A549 (cell line): ENCODE results near the gene OSGEP.
"Not testable (repeated sequence)": the region's sequence is repeated elsewhere in the genome, so short reads cannot be mapped to it uniquely, and the experiment has no call there.

Experiments
- PHF8 ChIP-seq: fragments of 200-600 bp; sonication (generic); IDR thresholded peaks from 2 replicates; pipeline ENCODE4 v1.6.1; 2016; ENCODE audit warnings: low read depth, mild to moderate bottlenecking, antibody characterized with exemption, moderate library complexity, borderline replicate concordance
- RFX5 ChIP-seq: fragments of 450-650 bp; IDR thresholded peaks from 2 replicates; pipeline ENCODE4 v1.7.1; 2014; ENCODE audit warnings: antibody characterized with exemption, mild to moderate bottlenecking, moderate library complexity
- TF ChIP-seq, protein P1 (sequence below): fragments of >200 bp; sonication (Bioruptor Twin); formaldehyde crosslinking; IDR thresholded peaks from 3 replicates; pipeline ENCODE4 v1.5.1; 2016

- TF ChIP-seq PHF8, RFX5: not testable (repeated sequence)
- TF ChIP-seq, protein P1, sequence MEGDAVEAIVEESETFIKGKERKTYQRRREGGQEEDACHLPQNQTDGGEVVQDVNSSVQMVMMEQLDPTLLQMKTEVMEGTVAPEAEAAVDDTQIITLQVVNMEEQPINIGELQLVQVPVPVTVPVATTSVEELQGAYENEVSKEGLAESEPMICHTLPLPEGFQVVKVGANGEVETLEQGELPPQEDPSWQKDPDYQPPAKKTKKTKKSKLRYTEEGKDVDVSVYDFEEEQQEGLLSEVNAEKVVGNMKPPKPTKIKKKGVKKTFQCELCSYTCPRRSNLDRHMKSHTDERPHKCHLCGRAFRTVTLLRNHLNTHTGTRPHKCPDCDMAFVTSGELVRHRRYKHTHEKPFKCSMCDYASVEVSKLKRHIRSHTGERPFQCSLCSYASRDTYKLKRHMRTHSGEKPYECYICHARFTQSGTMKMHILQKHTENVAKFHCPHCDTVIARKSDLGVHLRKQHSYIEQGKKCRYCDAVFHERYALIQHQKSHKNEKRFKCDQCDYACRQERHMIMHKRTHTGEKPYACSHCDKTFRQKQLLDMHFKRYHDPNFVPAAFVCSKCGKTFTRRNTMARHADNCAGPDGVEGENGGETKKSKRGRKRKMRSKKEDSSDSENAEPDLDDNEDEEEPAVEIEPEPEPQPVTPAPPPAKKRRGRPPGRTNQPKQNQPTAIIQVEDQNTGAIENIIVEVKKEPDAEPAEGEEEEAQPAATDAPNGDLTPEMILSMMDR, result not testable (repeated sequence)
Observed at GRCh38 chr14:20452831-20453230, 1.8 kb downstream of the OSGEP start.
